Measurements from ENCODE around the gene PIM1.
"Not testable (repeated sequence)": the region's sequence is repeated elsewhere in the genome, so short reads cannot be mapped to it uniquely, and the experiment has no call there.

The PIM1 gene

DNA sequence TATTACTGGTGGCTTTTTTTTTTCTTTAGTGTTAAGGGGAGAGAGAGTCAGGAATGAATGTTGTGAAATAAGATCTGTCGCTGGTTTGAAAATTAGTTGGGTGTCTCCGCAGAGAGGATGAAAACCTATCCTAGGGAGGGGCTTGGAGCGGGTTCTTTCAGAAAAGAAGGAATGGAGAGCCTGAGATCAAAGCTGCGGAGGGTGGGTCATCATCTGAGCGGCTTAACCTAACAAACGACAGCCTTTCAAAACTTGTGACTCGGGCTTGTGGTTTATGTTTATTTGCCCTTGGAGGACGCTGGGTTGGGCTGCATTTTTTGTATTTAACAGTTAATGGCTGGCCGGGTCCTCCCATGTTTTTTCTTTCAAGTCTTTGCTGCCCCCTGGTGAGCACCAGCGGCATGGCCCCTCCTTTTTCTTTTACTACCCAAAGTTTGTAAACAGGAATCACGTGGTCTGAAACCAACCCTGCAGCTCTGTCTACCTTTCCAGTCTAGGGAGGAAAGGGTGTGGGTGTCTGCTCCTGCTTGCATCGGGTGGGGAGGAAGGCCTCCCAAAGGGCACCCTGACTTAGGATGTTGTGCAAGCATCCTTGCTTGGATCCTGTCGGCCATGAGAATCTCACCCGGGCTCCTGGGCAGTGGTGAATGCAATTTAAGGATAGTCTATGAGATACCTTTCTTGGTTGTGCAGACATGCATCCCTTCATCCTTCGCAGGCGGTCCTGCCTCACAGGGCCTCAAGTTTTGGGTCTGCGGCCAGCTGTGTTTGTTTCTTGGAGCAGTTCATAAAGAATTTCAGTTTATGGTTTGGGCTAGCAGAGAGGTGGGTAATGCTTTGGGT, 2.2 kb downstream of the PIM1 start:
- peak; percentile 96 for DNase-seq

DNA sequence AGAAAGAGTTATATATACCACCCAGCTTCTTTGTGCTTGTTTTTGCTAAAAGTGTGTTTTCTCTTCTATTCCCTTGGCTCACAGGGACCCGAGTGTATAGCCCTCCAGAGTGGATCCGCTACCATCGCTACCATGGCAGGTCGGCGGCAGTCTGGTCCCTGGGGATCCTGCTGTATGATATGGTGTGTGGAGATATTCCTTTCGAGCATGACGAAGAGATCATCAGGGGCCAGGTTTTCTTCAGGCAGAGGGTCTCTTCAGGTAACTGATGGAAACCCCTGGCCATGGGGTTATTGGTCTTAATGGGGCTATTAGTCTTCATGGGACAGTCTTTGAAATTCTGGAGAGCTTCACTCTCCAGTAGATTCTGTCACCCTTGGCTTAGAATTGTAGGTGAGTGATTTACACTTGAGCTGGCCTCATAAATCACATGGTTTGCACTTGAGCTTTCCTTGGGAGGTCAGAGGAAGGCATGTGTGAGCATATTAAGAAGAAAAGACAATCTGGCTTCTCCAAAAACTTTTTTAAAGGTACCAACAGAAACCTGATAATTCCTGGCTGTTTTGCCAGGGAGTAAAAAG, 3.0 kb downstream of the PIM1 start:
- no peak for DNase-seq

DNA sequence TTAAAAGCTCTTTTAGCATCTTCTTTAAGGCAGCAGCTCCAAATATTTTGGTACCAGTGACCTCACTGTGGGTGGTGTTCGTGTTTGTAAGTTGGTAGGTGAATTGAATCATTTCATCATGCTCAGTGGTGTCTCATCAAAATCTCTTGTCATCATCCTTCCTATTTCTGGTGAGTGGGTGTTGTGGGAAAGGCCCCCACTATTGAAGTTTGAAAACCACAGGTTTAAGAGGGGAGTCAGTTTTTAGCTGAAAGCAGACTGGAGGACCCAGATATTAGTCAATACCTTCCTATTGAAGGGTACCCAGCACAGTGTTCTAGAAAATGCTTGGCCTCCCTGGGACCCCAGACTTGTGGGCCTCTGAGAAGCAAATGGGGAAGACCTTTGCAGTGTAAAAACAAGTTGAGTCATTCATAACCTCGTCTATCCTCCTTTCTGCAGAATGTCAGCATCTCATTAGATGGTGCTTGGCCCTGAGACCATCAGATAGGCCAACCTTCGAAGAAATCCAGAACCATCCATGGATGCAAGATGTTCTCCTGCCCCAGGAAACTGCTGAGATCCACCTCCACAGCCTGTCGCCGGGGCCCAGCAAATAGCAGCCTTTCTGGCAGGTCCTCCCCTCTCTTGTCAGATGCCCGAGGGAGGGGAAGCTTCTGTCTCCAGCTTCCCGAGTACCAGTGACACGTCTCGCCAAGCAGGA, 3.7 kb downstream of the PIM1 start:
- no peak for DNase-seq

DNA sequence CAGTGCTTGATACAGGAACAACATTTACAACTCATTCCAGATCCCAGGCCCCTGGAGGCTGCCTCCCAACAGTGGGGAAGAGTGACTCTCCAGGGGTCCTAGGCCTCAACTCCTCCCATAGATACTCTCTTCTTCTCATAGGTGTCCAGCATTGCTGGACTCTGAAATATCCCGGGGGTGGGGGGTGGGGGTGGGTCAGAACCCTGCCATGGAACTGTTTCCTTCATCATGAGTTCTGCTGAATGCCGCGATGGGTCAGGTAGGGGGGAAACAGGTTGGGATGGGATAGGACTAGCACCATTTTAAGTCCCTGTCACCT, 4.2 kb downstream of the PIM1 start:
- no peak for DNase-seq

GRCh38 chr6:37174515-37175331, 4.8 kb downstream of the PIM1 start:
- DNase-seq, result no peak

- DNase-seq, result no peak
Measured at GRCh38 chr6:37175332-37176267, 5.6 kb downstream of the PIM1 start.

DNA sequence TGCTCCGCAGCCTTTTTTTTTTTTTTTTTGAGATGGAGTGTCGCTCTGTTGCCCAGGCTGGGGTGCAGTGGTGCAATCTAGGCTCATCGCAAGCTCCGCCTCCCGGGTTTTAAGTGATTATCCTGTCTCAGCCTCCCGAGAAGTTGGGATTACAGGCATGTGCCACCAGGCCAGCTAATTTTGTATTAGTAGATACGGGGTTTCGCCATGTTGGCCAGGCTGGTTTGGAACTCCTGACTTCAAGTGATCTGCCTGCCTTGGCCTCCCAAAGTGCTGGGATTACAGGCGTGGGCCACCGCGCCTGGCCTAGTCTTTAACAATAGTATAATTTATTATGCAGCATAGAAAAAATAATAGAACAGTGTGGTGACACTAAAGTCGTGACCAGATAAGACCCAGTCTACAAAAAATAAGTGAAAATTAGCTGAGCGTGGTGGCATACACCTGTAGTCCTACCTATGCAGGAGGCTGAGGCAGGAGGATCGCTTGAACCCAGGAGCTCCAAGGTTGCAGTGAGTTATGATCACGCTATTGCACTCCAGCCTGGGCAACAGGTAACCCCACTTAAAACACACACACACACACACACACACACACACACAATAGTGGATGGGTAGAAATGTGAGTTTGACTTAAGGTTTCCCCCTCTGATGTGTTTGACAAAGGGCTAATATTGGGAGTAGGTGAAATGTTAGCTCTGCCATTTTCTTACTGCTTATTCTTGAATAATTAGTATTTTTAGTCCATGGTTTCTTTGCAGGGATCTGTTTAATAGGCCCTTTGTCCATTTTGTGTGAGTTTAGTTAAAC, 6.5 kb downstream of the PIM1 start:
- DNase-seq, result no peak

DNA sequence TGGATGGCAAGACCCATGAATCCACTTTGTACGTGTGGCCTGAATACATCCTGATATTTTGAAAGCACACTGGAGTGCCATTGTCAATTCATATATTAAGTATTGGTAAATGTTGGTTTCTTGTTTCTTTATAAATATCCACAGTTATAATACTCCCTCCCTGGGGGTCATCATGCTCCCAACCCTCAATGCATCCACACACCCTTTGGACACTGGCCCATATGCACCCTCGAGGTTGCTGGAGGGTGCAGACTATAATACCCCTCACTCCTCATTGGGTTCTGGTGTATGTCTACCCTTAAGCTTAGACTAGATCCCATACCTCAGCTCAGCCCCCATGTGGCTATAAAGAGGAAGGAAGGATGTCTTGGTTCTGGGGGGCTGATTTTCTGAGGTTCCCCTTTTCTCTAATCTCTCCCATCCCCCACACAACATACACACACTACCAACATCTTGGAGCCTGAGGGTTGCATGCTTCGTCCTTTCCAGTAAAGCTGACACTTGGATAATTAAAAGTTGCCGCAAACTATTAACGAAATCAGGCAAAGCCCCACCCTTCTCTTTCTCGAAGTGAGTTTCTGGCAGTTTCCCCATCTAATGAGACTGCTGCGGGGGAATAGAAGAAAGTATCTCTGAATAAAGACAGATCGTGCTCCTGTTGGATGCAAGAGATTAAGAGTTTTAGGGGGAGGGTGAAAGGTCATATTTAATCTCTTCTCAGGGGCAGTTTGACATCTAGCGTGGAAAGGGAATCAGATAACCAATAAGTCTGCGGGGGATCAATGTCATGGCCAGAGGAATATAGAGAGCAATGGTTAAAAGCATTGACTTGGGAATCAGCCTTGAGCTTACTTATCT, 7.4 kb downstream of the PIM1 start:
- no peak for DNase-seq

DNA sequence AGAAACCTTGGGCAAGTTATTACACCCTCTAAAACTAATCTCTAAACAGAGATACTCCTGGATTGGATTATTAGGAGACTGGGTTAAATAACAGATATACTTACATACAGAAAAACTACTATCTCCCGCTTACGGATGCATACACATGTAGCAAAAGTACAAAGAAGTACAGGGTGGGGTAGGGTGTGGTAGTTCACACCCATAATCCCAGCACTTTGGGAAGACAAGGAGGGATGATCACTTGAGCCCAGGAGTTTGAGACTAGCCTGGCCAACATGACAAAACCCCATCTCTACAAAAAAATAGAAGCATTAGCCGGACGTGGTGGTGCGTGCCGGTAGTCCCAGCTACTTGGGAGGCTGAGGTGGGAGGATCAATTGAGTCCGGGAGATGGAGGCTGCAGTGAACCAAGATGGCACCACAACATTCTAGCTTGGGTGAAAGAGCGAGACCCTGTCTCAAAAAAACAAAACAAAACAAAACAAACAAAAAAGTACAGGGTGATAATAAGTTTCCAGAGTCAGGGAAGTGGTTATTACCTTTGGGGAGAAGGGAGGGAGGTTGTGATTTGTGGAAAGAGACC, 8.1 kb downstream of the PIM1 start:
- DNase-seq, result no peak

DNA sequence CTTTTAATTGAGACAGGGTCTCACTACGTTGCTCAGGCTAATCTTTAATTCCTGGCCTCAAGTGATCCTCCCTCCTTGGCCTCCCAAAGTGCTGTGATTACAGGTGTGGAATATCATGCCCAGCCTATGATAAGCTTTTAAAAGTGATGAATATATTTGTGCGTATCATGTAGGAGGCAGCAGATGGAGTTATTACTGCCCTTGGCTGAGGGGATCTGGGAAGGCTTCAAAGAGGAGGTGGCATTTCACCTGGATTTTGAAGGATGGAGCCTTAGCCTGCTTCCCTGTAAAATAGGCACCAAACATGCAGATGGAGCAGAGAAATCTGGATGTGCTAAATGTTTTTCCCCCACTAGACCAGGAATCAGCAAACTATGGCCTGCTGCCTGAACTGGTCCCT, 10.1 kb downstream of the PIM1 start:
- DNase-seq, result no peak

- DNase-seq, result not testable (repeated sequence)
Measured at GRCh38 chr6:37180610-37181009, 10.7 kb downstream of the PIM1 start.

- DNase-seq, result no peak
Measured at GRCh38 chr6:37182736-37183590, 13.0 kb downstream of the PIM1 start.

DNA sequence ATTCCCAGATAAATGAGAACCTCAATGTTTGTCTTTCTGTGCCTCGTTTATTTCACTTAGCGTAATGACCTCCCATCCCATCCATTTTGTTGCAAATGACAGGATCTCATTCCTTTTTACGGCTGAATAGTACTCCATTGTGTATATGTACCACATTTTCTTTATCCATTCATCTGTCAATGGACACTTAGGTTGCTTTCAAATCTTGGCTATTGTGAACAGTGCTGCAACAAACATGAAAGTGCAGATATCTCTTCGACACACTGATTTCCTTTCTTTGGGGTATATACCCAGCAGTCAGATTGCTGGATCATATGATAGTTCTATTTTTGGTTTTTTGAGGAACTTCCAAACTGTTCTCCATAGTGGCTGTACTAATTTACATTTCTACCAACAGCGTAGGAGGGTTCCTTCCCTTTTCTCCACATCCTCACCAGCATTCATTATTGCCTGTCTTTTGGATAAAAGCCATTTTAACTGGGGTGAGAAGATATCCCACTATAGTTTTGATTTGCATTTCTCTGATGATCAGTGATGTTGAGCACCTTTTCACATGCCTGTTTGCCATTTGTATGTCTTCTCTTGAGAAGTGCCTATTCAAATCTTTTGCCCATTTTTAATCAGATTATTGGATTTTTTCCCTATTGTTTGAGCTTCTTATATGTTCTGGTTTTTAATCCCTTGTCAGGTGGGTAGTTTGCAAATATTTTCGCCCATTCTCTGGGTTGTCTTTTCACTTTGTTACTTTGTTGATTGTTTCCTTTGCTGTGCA, 16.2 kb downstream of the PIM1 start:
- DNase-seq, result not testable (repeated sequence)

- no peak for DNase-seq
Measured at GRCh38 chr6:37187321-37188022, 17.5 kb downstream of the PIM1 start.

DNA sequence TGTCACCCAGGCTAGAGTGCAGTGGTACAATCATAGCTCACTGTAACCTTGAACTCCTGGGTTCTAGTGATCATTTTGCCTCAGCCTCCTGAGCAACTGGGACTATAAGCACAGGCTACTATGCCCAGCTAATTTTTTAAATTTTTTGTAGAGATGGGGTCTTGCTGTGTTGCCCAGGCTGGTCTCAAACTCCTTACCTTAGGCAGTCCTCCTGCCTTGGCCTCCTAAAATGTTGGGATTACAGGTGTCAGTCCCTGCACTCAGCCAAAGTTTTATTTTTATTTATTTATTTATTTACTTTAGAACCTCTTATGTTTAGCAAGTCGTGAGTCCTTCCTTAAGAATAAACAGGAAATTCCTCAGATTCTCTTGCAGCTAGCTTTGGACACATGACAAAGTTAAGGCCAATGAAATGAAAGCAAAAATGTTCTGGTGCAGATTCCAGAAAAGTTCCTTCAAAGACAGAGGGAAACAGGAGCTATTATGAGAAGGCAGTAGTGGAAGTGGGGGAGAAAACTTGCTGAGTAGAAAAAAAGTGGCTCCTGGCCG, 19.1 kb downstream of the PIM1 start:
- DNase-seq, result no peak

DNA sequence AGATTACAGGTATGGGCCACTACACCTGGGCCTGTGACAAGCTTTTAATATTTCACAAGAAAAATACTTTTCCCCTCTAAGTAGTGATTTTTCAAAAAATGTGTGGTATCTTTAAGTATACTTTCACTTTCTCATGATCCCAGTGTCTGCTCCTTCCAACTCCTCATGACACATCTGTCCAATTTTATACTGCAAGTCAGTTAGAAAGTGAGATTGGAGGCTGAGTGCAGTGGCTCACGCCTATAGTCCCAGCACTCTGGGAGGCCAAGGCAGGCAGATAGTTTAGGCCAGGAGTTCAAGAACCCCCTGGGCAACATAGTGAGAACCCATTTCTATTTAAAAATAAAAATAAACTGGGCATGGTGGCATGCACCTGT, 20.2 kb downstream of the PIM1 start:
- no peak for DNase-seq

GRCh38 chr6:37192666-37193065, 22.7 kb downstream of the PIM1 start:
- no peak for DNase-seq

All from retina (tissue), 1 donor.